Posterior vena cava (tissue), 2 donors: Measurements from ENCODE around the gene OR2J1. TPM values are rescaled to one million over a fixed set of nuclear protein-coding genes. Genes with fewer than 3 reads are reported as not detected.
"Not testable (repeated sequence)": the region's sequence is repeated elsewhere in the genome, so short reads cannot be mapped to it uniquely, and the experiment has no call there.

Source experiments
- DNase-seq: peaks from one replicate; pipeline ENCODE4 v3.0.0-alpha.2; 2020; ENCODE audit warnings: low spot score
- intact Hi-C, 2 donors: fragments of 100-400 bp; cut with DNase I; formaldehyde crosslinking; loops; one replicate each; pipeline versions ENCODE4 v1.14.1 to v1.14.2; 2022 to 2023
- total RNA-seq, 2 donors: library from RNA; stranded (reverse); fragmentation: NEBNext Ultra II Directional; extraction: Animal tissue kit (Norgen Biotek cat#: 25700); gene quantifications; one replicate each; pipeline ENCODE4 v1.2.1, GENCODE V29; 2021
- donor health status: DM: yes; HTN: yes; CAD: no.
- donor health status: DM: yes; HTN: yes; CAD: no.

OR2J1 gene
- total RNA-seq, 2 donors from 2014 or later: not detected

- DNase-seq, intact Hi-C loops: not testable (repeated sequence)
Observed at GRCh38 chr6:29149444-29149843, 50.2 kb downstream of the OR2J1 start.

Other genes with a start within 250 kb of the OR2J1 start
- gene TRIM27, start 175.5 kb upstream of the OR2J1 start, total RNA-seq: 10 to 100 TPM; 30.8 to 35.4 TPM
- gene ZNF311, start 94.2 kb upstream of the OR2J1 start, total RNA-seq: 1 to 10 TPM in 1 of 2 donors, under 1 TPM in 1; 0.90 to 1.7 TPM
- not detected for gene OR2W1, start 54.3 kb upstream of the OR2J1 start, total RNA-seq
- gene OR2B3, start 12.2 kb upstream of the OR2J1 start, total RNA-seq: not detected
- not detected for gene OR2J3, start 8.6 kb downstream of the OR2J1 start, total RNA-seq
- gene OR2J2, start 71.4 kb downstream of the OR2J1 start, total RNA-seq: not detected
- not detected for gene OR14J1, start 202.2 kb downstream of the OR2J1 start, total RNA-seq